ENCODE results near the gene WHRN.

Gene WHRN

DNA sequence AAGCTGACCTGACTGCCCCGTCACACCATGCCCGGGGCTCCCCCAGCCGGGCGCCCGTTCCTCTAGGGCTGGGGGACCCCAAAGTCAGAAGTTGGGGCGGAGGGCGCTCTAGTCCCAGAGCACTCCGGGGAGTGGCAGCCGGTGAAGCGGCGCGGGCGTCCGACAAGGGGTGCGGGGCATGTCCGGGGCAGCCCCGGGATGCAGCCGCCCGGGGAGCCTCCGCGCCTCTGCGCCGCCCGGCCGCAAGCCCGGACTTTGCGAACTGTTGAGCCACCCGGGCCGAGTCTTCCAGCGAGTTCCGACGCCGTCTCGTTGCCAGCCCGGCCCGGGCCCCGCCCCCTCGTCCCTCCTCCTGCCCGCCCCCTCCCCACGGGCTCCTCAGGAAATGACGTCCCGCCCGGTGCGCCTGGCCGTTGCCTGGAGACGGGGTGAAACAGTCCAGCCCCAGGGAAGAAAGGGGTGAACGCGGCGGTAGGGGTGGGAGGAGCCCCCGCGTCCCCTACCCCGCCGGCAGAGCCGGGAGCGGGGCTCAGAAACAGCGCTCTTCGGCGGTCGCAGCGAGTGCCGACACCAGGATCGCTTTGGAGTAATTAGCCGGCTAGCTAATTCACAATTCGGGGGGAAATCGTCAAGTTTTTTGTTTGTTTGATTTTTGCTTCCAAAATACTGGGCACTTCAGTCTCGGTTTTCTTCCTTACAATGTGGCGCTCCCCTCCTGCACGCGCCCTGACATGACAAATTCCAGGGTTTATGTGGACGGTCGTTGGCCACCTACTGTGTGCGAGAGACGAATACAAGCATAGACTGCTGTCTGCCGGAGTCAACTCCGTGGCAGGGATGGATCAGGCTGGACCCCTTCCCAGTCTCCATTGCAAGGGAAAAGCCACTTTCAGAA, at the start of gene WHRN:
Gene WHRN, minus strand, starts transcription at position 287 of the 895 bp plus-strand sequence. CDS start 672 bp downstream, outside the sequence.
- DNase-seq = peak; percentile 96

DNA sequence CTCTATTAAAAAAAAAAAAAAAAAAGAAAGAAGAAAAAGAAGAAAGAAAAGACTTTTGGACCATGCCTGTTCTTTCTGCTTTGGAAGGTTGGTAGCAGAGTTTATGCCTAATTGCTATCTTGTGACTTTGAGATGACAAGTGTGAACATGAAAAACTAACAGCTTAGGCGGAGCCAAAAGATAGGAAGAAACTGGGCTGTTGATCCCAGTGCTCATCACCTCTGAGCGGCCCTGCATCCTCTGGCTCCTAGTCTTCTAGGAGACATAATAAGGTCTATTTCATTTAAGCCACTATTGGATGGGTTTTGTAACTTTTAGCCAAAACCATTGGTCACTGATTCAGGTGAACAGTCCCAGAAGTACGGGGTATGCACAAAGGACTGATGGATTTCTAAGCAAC, 47.9 kb upstream of the WHRN start:
- no peak for DNase-seq

DNA sequence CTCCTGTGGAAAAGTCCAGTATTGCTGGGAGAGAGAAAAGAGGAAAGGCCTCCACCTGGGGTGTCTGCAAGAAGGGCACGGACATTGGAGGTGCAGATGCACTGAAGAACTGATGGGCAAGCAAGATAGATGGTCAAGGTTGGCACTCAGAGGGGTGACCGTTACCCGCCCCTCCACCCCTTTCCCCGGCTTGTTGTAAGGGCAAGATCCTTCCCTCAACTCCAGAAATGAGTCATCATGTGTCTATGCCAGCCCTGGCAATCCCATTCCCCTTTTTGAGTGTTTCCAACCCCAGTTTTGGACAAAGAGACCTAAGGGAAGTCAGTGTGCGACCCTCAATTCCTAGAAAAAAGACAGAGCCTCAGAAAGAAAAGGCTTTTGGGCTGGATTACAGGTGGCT, 47.4 kb upstream of the WHRN start:
- DNase-seq = no peak

DNA sequence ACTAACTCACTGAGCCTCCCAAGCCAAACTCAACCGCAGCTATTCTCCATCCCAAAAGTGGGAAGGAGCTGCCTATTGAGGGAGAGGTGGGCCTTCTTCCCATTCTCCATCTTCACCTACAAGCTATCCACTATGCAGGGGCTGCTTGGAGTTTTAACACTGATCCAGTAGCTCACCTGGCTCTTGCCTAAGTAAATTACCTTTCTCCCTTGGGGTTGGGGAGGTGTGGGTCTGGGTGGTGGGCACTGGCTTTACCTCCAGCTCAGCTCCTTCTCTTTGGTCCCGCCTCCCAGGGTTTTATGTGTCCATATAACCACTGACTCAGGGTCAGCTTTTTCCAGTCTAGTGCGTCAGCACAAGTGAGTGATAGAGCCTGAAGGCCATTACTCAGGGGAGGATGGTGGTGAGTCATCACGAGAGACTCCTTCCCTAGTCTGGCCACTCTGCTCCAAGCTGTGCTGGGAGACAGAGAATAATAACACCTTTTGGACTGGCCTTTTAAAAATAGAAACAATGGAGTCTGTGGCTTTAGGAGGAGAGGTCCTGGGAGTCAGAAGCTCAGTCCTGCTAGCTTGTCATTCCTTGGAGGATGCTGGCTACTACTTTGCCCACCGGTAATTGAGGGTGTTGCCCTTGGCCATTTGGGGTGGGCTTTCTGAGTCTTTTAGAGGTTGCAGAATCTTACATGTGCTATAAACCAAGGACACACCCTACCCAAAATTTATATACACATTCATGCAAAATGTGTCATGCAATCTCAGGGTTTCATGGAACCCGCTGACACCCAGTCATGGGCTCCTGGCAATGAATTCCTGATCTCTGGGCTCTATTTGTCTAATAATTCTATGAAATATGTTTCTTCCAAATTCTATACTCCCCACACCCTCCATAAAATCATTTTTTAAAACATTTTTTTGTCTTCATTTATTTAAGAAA, 46.7 kb upstream of the WHRN start:
- no peak for DNase-seq

DNA sequence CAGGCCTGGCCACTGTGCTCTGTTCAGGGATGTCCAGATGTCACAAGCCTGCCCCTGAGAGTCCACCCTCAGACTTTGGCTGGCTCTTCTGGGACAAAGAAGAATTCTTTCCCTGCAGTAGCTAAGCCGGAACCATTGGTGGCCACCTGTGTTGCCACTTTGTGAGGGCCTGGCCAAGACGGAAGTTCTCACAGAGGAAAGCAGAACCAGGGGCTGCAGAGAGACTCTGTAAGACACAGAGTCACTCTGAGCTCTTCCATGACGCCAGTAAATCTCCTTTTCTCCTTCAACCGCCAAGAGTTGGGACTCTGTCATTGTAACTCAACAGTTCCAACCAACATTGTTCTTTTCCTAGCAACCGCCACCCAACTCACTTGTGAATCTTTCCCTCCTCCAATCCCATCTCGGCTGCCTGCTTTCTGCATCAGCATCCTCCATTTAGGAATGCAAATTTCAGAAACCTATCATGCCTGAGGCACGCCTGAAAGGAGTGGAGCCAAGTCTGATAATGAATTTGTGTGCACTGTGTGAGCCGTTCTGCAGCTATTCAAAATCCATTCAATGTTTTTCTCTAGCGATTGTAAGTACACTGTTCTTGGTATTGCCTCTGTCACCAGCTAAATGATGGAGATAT, 44.5 kb upstream of the WHRN start:
- no peak for DNase-seq

DNA sequence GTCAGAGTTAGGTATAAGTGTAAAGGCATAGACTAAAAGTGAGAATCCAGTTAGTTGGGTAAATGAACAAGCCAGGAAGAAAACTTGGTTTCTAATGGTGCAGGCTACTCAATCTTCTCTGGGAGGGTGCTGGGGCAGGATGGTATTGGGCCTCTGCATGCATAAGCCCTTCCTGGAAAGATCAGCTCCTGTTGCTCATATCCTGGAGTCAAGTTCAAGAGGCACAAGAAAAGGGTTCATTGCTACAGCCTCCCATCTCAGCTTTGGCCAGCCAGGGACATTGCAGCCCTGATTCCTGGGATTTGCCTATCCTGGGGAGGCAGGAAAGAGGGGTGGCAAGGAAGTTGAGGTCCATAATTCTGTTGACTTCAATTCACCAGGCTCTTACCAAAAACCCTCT, 41.6 kb upstream of the WHRN start:
- DNase-seq = no peak

DNA sequence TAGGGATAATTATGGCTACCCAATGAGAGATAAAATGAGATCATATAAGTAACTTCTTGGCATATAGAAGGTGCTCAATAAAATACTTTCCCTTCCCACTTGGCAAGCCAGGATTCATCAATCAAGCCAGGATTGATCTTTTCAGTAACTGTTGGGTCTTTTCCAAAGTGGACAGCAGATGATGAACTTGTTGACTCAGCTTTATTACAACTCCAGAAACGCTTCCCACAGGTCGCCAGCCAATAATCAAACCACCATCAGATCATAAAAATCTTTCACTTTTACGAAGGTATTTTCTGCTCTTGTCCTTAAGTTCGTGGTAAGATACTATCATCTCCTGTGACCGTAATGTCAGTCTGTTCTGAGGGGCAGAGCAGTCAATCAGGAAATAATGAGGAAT, 39.8 kb upstream of the WHRN start:
- DNase-seq = no peak

DNA sequence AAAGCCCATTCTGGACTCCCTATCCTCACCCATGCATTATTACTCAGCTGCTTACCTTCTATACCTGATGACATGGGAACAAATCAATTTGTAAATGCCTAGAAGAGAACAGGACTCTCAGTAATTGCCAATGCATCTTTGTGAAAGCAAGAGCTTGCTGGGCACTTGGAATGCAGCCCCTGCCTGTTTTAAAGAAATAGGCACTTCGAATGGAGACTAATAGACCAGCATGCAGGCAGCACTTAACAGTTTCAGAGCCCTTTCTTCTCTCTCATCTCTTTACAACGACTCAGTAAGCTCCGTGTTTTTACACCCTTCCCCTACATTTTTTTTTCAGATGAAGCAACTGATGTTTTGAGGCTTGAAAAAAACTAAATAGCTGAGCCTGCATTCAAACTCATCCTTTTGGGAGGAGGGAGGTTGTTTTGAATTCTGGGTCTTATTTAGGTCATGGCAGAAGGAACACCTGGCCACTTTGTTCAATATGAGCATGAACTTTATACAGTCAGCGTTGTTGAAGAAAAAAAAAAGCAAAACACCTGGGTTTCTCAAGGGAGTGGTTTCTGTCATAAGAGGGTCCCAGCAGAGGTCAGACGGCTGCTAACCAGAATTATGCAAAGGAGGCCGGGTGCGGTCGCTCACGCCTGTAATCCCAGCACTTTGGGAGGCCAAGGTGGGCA, 34.6 kb upstream of the WHRN start:
- no peak for DNase-seq

DNA sequence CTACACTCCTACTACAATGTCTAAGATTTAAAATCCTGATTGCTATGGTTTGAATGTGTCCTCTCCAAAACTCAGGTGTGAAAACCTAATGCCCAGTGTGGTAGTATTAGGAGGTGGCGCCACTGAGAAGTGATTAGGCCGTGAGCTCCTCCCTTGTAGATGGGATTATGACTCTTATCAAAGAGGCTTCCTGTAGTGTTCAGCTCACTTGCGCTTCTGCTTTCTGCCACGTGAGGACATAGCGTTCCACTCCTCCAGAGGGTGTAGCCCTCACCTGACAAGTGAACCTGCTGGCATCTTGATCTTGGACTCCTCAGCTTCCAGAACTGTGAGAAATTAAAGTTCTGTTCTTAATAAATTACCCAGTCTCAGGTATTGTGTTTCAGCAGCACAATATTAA, 33.0 kb upstream of the WHRN start:
- peak; percentile 41 for DNase-seq

DNA sequence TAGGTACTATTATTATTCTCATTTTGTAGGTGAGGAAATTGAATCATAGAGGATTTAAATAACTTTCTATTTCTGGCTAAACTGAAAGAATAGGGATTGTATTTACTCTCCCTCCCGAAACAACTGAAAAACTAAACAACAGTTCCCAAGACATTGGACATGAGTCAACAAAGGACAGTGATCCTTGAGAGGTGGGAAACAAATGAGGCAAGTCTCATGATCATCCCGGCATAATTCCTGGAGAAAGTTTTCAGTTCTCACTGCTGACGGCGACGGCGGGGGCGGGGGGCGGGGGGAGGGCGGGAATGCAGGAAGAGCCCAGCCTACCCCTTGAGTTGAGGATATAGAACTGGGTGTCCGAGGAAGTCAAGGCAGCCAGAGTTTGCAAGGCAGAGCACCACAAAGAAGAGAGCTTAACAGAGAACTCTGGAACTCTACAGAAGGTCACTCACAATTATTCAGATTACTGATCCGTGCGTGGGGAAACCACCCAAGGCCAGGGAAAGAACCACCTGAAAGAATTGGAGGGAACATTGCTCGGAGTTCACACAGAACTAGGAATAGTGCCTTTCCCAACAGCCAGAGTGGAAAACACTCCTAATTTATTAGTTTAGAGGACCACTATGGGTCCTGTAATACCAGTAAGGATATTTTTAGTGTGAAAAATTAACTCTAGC, 27.4 kb upstream of the WHRN start:
- DNase-seq = no peak

DNA sequence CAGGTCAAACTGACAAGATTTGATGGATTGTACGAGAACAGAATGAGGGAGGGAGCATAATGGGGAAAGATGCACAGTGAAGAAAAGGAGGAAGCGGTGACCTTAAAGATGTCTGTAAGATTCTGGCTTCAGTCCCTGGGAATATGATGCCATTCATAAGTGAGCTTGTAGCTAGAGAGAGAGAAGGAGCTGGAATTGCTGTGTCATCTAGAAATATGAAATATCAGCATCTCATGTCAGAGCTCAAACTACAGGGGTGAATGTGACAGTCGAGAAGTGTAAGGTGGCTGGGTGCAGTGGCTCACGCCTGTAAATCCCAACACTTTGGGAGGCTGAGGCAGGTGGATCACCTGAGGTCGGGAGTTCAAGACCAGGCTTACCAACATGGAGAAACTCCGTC, 24.0 kb upstream of the WHRN start:
- DNase-seq = no peak

DNA sequence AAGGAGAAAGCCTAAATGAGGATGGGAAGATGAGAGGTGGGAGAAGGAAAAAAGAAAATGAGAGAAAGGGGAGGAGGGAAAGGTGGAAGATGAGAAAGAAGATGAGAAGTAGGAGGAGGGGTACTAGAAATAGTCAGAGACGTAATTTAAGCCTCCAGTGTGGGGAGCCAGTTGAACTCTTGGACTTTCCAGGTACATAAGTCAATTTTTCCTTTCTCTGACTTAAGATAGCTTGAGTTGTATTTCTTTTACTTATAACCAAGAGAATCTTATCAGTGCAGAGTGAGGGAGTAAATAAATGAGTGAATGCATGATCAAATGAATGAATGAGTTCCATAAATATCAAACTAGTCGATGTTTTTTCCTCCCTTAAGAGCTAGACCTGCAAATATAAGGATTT, 21.5 kb upstream of the WHRN start:
- DNase-seq = no peak

DNA sequence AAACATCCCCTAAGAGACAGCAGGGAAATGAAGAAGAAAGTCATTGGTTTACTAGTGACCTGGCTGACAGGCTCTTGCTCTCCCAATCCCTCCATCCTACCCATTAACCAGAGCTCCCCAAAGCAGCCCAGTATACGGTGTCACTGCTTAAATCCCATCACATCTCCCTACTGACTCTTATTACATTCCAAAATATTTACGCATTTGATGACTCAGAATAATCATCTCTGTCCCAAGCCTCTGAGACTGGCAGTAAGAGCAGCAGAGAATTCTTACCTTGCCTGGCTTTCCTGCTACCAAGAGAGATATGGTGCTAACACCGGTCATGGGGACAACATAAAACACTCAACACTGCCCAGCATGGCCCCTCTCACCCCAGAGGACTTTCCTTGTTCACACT, 20.2 kb upstream of the WHRN start:
- no peak for DNase-seq

DNA sequence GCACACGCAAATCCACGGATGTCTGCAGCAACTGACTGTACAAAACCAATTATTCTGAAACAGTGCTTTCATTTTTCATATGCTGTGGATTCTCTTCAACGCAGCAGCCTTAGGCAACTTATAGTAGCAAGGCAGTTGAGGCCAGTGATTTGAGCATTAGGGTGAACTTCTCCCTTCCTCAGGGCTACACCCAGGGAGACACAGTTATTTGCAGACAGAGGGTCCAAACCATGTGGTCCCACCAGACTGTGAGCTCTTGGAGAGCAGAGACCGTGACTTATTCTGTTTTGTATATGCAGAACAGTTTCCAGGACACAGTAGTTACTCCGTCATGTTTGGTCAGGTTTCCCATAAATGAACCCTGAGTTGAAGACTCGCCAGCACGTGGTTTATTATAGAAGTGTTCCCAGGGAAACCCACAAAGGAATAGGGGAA, 19.0 kb upstream of the WHRN start:
- DNase-seq = no peak

DNA sequence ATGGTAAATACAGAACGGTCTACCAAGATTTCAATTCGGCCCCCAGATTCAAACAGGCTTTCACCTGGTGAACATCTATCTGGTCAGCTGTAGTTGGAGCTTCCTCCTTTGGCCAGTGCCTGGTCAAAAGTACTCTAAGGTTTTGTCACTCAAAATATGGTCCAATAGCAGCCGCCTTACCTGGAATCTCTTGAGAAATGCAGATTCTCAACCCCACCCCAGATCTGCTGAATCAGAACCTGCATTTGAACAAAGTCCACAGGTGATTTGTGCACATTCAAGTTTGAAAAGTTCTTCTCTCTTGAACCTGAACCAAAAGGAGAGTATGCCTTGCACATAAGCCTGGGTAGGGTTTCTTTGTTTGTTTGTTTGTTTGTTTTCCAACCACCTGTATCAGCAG, 17.6 kb upstream of the WHRN start:
- DNase-seq = no peak

DNA sequence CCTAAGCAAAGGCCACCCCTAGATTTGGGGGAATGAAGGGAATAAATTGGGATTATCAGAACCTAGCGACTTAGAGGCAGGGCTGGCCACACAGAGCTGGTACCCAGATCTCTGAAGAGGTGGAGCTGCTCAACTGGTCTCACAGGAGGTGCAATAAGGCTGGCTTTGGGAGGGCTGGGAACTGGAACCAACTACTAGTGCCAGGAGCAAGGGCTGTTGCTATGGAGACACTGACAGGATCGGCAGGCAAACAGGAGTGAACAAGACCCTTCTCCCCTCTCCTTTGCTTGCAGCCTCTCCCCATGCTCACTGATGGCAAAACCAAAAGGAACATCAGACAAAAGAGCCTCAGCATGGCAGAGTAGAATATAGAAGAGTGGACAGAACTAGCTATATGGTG, 17.0 kb upstream of the WHRN start:
- no peak for DNase-seq

DNA sequence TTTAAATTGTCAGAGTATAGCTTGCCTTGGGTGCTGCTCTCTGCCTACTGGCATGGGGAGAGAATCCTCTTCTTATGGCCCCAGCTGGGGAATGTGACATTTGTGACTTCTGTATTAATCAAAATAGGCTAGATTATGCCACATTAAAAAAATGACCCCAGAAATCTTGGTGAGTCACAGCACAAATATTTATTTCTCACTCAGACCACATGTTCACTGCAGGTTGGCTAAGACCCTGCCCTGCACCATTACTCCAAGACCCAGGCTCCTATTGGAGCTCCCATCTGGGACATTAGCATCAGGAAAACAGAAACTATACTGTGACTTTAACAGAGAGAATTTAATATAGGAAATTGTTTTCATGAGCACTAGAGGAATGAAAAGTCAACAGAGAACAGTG, 16.6 kb upstream of the WHRN start:
- DNase-seq = no peak

DNA sequence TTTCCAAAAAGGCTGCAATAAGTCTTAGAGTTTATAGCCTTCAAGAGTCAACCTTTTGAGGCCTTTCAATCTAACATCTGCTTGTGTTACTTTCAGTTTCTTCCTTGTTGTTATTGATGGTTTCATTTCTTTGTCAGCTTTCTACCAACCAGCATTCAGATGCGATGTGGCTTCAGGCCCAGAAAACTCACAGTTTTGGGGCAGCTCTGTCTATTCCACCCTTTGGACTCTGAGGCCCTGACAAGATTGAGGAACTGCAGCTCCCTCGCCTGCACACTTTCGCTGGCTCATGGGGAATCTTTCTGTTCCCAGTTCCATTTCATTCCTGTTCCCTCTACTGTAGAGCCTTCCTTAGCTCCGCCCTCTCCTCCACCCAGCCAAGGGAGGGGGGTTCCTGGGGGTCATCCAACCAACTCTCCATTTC, 13.3 kb upstream of the WHRN start:
- no peak for DNase-seq

DNA sequence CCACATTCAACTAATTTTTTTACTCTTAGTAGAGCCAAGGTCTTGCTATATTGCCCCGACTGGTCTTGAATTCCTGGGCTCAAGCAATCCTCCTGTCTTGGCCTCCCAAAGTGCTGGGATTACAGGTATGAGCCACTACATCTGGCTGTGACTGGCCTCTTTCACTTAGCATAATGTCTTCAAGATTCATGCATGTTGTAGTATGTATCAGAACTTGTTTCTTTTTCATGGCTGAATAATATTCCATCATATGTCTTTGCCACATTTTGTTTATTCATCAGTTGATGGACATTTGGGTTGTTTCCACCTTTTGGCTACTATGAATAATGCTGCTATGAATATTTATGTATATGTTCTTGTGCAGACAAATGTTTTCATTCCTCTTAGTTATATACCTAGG, 12.8 kb upstream of the WHRN start:
- no peak for DNase-seq

DNA sequence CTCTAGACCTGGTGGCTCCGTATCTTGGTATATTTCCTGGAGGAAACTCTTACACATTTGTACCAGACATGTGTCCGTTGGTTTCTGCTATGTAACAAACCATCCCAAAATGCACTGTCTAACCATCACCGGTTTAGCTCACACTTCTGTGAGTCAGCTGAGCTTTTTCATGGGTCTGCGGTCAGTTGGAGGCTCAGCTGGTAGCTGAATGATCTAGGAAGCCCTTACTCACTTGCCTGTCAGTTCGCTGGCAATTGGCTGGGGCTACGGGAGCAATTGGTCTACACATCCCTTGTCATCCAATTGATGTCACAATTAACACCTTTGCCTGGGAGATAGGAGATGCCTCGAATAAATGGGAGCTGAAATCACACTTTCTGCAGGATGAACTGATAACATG, 11.6 kb upstream of the WHRN start:
- DNase-seq = no peak

DNA sequence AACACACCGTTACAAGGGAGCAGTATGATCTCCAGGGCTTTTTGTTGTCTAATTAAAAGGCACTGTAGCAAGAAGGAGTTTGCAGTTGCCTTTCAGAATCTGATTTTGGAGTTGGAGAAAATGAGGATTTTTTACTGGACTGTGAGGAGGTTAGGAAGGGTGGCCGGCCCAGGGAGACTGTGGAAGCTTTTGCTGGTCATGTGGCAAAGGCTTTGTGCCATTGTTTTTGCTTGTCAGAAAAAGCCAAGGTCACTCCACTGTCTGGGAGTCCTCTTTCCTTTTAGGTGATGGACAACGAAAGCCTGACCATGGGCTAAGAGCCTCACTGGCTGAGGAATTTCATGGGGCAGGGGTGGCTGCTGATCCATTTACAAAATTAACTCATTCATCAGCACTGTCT, 10.3 kb upstream of the WHRN start:
- no peak for DNase-seq

DNA sequence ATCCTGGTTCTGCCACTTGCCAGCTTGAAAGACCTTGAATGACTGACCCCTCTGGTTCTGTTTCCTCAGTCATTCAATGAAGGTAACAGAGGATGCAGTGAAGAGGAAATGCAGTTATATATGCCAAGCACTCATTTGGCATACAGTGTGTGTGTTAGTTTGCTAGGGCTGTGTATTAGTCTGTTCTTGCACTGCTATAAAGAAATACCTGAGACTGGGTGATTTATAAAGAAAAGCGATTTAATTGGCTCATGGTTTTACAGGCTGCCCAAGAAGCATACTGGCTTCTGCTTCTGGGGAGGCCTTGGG, 8.6 kb upstream of the WHRN start:
- no peak for DNase-seq
